GM20431 (cell line): ENCODE results near the gene DIP2C.
"Not testable (repeated sequence)": the region's sequence is repeated elsewhere in the genome, so short reads cannot be mapped to it uniquely, and the experiment has no call there.

Experiments used
- in situ Hi-C: fragments of 300-500 bp; cut with MseI, MboI; formaldehyde crosslinking; loops from one replicate; pipeline ENCODE4 v1.15.0; 2020; ENCODE audit warnings: low sequenced_read_pairs; ENCODE audit not compliant: unreplicated experiment

The DIP2C gene

DNA sequence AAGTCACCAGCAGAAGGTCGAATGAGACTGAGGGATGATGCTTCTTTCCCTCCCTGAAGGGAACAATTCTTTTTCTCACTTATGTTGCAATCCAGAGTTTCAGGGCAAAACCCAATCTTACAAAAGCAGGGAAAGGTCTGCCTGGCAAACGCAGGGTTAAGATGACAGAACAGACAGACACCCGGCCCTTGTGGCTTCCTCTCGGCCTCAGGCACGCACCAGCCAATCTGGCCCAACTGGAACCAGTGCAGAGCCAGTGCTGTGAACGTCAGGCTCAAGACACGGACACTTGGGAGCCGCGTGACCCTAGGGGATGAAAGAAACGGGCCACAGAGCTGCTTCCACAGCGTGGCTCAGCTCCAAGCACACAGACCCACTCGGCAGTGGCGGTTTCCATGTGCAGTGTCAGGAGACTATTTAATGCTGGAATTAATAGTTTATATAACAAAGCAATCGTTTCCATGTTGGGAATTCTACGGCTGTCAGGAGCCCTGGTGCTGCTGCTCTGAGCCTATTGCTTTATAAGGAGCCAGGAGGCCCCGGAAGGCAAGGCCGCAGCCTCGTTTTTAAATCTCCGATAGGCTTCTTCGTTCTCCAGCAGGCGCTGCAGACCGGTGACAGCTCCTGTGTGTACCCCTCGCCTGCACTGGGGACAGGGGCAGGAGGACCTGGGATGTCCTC is 198.4 kb downstream of the DIP2C start:
- in situ Hi-C loops, result no loop called here

DNA sequence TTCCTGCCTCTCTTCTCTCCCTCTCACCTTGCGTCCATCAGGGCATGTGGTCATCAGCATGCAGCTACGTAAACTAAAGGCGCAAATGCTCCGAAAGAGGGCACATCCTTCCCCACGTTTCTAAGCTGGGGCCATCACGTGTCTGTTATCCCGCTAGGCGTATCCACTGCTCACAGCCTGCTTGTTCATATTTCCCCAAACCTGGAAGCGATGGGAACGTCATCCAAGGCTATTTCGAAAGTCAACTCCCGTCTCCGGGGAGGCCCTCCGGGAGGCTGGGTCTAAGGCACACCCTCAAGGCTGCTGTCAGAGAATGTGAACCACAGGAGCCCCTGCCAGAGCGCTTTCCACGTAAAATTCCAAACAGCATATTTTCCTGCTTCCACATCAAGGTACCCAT is 199.2 kb downstream of the DIP2C start:
- in situ Hi-C loops, result no loop called here

DNA sequence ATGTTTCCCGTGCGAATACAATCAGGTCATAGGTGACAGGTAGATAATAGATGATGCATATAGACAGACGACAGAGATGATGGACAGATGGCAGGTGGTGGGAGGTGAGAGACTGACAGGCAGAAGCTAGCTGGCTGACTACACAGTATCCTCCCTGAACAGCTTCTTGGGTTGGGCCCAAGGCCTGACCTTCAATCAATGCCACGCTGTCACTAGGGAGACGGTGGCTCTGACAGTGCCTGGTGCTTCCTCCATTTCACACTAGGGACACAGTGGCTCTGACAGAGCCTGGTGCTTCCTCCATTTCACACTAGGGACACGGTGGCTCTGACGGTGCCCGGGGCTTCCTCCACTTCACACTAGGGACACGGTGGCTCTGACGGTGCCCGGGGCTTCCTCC is 200.1 kb downstream of the DIP2C start:
- in situ Hi-C loops, result no loop called here

DNA sequence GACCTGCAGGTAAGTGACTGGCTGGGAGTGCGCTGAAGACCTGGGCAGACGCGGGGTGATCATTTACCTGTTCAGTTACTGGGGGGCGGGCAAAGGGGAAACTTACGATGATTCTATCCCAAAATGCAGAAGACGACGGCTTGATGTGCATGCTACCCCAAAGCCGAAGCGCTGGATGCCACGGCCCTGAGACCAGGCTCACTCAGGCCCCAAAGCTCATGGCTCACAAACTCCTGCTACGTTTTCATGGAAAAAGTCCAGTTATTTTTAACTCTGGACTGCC is 200.6 kb downstream of the DIP2C start:
- in situ Hi-C loops, result no loop called here

GRCh38 chr10:488081-488932 is 201.2 kb downstream of the DIP2C start:
- in situ Hi-C loops, result no loop called here

DNA sequence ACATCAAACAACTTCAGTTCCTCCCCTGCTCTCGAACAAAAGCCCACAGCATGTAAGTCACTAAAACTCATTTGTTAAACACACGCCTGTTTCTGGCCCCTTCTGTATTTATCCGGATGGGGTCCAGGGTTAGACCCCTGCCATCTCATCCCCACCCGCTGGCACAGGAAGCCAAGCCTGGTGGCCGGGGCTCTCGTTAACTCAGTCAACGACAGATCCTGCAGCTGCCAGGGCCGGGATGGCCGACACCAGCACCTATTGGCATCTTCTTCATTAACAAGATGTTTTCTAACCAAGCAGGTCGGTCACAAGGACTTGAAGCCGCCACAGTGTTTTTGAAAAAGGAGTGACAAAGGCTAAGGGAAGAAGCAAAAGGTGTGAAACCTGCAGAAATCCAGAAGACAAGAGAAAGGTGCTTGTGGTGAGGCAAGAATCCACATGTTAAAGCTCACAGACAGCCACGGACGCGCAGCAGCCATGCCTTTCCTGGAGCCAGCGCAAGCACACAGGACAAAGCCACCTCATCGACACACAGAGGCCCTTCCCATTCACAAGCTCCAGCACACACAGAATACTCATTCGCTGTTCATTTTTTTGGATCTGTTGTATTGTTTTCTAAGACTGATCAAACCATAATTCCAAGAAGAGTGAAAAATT is 202.7 kb downstream of the DIP2C start:
- in situ Hi-C loops, result no loop called here

GRCh38 chr10:486206-486605 is 203.3 kb downstream of the DIP2C start:
- in situ Hi-C loops, result no loop called here

GRCh38 chr10:485776-486175 is 203.7 kb downstream of the DIP2C start:
- in situ Hi-C loops, result no loop called here

- in situ Hi-C loops, result no loop called here
Observed at GRCh38 chr10:484925-485661, 204.4 kb downstream of the DIP2C start.

- in situ Hi-C loops, result no loop called here
Observed at GRCh38 chr10:484441-484924, 205.0 kb downstream of the DIP2C start.

GRCh38 chr10:483261-483660 is 206.2 kb downstream of the DIP2C start:
- in situ Hi-C loops, result no loop called here

GRCh38 chr10:482848-483247 is 206.6 kb downstream of the DIP2C start:
- in situ Hi-C loops, result no loop called here

DNA sequence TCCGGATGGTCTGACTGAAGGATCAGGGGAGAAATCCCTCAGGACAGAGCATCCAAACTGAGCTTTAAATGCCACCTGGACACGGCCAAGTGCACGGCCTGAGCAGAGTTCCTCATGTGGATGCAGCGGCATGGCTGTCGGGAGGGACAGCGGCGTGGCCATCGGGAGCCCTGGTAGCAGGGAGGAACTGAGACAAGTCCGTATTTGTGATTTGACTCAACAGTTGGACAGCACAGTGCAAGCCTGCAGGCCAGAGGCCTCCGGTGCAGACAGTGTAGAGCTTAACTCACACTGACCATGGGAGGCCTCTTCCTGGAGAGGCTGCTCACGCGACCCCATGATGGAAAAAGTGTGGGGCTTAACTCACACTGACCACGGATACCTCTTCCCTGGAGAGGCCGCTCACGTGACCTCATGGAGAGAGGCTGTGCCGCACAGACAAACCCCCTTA is 207.4 kb downstream of the DIP2C start:
- in situ Hi-C loops, result no loop called here

- in situ Hi-C loops, result no loop called here
Observed at GRCh38 chr10:481628-482027, 207.8 kb downstream of the DIP2C start.

GRCh38 chr10:480928-481552 is 208.4 kb downstream of the DIP2C start:
- in situ Hi-C loops, result no loop called here

GRCh38 chr10:480498-480927 is 209.0 kb downstream of the DIP2C start:
- in situ Hi-C loops, result no loop called here

DNA sequence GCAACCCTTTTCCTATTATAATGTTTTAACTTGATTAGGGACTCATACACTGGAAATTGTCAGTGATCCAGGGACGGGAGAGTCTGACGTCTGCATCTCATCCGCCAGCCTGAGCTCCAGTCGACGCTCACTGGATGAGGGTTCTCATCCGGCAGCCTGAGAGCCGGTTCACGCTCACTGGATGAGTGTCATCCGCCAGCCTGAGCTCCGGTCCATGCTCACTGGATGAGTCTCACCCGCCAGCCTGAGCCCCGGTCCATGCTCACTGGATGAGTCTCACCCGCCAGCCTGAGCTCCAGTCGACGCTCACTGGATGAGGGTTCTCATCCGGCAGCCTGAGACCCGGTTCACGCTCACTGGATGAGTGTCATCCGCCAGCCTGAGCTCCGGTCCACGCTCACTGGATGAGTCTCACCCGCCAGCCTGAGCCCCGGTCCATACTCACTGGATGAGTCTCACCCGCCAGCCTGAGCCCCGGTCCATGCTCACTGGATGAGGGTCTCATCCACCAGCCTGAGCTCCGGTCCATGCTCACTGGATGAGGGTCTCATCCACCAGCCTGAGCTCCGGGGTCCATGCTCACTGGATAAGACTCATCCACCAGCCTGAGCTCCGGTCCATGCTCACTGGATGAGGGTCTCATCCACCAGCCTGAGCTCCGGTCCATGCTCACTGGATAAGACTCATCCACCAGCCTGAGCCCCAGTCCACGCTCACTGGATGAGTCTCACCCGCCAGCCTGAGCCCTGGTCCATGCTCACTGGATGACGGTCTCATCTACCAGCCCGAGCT is 209.6 kb downstream of the DIP2C start:
- in situ Hi-C loops, result not testable (repeated sequence)

DNA sequence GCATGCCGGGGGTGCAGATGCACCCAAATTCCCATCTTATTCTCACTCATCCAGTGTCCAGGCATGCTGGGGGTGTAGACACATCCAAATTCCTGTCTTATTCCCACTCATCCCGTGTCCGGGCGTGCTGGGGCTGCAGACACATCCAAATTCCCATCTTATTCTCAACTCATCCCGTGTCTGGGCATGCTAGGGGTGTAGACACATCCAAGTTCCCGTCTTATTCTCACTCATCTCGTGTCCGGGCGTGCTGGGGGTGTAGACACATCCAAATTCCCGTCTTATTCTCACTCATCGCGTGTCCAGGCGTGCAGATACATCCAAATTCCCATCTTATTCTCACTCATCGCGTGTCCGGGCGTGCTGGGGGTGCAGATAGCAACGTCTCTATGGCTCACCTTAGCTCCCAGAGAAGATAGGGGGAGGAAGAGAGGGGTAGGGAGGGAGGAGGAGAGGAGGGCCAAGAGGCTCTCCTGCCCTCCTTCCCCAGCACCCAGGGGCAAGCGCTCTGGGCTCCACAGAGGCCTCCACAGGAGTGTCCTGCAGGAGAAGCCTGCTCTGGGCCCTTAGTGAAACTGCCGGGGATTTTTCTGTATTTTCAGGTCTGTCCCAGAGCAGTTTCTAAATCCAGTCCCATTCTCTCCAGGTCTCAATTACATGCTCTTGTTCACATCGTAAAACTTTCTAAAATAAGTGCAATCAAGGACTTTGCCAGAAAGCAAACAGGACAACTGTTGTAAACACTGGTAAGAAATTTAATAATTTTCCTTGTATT is 210.8 kb downstream of the DIP2C start:
- in situ Hi-C loops, result no loop called here
